ENCODE results near the gene FNDC3A.

Gene FNDC3A, protein sequence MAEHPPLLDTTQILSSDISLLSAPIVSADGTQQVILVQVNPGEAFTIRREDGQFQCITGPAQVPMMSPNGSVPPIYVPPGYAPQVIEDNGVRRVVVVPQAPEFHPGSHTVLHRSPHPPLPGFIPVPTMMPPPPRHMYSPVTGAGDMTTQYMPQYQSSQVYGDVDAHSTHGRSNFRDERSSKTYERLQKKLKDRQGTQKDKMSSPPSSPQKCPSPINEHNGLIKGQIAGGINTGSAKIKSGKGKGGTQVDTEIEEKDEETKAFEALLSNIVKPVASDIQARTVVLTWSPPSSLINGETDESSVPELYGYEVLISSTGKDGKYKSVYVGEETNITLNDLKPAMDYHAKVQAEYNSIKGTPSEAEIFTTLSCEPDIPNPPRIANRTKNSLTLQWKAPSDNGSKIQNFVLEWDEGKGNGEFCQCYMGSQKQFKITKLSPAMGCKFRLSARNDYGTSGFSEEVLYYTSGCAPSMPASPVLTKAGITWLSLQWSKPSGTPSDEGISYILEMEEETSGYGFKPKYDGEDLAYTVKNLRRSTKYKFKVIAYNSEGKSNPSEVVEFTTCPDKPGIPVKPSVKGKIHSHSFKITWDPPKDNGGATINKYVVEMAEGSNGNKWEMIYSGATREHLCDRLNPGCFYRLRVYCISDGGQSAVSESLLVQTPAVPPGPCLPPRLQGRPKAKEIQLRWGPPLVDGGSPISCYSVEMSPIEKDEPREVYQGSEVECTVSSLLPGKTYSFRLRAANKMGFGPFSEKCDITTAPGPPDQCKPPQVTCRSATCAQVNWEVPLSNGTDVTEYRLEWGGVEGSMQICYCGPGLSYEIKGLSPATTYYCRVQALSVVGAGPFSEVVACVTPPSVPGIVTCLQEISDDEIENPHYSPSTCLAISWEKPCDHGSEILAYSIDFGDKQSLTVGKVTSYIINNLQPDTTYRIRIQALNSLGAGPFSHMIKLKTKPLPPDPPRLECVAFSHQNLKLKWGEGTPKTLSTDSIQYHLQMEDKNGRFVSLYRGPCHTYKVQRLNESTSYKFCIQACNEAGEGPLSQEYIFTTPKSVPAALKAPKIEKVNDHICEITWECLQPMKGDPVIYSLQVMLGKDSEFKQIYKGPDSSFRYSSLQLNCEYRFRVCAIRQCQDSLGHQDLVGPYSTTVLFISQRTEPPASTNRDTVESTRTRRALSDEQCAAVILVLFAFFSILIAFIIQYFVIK

DNA sequence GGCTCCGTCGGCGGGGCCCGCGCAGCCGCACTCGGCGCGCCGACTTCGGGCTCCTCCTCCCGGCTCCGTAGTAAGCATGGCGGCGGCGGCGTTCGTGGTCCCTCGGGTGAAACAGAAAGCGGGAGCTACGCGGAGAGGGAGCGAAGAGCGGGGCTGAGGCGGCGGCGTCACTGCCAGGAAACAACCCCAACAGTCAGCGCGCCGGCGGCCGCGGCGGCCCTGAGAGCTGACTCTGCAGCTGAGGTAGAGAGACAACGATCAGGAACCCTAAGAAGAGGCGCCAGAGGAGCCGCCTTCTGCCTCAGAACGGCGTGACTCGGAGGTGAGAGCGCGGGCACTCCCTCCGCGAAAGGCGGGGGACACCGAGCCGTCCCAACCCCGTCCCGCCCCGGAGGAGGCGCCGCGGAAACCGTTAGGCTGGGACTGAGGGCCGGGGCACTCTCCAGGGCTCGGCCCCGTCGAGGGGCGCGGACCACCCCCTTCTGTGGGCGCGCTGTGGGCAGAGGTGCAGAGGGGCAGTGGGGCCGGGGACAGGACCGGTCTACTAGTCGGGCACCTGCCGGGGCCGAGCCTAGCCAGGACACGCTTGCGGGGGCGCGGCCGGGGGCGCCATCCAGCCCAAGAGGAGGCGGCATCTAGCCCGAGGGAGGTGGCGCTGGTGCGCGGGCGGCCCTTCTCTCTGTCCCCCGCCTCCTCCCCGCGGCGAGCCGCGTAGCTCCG is at the start of gene FNDC3A:
Gene FNDC3A (plus strand): TSS at position 57 of the 720 bp plus-strand sequence. CDS start 30,279 bp downstream, outside the sequence.
- DNase-seq = peak; percentile 56

DNA sequence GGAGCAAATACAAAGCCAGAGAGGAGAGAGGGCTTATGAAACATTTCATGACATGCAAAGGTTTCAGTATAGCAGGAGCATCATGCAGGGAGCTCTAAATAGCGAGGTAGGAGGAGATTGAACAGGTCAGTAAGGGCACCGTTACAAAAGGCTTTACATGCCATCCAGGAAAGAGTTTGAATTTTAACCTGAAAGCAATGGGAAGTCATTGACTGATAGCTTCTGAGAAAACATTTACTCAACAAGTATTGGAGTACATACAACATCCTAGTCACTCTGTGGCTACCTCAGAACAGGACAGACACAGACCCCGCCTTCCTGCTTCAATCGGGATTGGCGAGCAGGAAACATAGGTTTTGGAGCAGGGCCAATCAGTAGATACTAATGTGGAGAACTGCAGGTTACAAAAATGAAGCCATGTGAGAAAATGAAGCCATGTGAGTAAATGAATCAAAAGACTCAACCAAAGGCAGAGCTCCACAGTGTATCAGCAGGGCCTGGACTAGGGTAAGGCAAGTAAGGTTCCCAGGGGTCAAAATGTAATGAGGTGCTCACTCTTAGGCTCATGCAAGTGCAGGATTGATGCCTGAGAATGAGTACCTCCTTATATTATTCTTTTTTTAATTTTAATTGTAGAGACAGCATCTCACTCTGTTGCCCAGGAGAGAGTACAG is 46.8 kb upstream of the FNDC3A start:
- DNase-seq = no peak

DNA sequence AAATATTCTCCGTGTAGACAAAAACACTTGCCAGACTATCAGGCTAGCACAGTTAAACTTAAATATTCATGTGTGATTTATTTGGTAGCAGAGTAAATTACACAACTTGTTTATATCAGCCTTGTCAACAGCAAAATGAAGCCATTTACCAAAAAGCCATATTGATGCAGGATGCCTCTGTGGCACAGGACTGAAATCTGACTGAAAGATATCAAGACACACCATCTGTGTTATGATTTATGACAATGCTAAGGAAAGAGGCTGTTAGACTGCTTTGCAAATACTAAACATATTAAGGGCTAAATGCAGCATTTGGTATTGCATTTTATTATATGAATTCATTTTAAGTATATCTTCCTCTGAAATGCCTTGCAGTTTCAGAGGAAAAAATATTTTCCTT is 44.8 kb upstream of the FNDC3A start:
- no peak for DNase-seq

DNA sequence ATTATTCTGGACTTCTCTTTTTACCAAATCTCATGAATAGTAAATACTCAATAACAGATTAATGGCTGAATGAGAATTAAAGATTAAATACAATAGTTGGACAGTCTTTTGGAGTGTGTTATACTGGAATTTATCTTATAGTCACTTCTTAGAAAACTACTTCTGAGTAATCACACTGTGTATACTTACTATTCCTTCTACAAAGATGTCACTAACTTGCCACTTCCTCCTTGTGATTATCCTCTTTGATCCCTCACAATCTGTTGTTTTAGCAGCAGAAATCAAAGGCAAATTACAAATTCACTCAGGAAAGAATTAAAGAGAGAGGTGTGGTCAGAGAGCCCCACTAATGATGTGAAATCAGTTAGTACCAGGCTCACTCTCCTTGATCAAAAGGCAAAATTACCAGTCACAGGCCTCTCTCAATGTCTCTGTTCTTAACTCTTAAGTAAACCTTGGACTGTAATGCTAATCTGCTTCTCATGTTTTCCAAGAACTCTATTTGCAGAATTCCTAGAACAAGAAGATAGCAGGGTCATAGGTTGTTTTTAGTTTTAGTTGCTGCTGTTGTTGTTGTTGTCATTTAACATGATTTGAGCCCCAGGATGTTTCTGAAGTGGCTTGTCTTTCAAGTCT is 37.3 kb upstream of the FNDC3A start:
- no peak for DNase-seq

DNA sequence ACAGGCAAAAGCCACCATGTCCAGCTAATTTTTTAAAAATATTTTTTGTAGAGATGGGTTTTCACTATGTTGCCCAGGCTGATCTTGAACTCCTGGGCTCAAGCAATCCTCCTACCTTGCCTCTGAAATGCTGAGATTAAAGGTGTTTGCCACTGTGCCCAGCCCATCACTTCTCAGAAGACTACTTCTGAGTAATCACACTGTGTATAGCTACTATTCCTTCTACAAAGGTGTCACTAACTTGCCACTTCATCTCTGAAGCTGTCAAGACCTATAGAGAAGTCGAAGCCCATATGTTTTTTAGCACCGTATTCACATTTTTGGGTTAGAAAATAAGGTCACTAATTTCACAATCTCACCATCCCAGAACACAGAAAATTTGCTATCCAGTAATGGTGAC is 36.0 kb upstream of the FNDC3A start:
- no peak for DNase-seq

DNA sequence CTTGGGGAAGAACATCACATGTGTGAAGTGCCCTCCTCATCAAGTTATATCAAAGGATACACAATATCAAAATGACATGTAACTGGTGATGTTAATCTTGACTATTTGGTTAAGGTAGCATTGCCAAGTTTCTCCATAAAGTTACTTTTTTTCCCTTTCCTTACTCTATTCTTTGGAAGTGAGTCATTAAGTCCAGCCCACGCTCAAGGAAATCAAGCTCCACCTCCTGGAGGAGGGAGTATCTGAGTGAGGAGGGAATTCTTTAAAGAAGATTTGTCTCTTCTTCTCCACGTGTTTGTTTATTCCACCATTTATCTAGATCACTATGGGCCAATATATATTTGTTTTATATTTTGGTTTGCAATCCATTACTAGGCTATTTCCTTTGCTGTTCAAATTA is 33.6 kb upstream of the FNDC3A start:
- no peak for DNase-seq

DNA sequence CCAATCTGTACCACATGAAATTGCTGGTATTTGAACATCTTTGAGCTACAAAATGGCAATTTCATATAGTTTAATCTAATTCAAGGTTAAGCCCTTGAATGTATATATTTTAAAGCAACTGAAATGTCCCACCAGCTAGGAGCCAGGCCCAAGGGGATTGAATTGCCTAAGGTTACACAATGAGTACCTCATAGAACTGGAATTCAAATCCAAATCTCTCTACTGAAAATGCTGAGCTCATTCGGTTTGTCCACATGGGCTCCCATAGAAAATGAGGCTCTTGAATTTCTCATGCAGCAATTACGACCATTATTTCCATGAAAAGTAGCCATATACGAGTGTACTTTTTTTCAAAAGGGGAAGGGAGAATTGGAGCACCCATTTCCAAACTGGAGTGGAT is 31.5 kb upstream of the FNDC3A start:
- DNase-seq = no peak

DNA sequence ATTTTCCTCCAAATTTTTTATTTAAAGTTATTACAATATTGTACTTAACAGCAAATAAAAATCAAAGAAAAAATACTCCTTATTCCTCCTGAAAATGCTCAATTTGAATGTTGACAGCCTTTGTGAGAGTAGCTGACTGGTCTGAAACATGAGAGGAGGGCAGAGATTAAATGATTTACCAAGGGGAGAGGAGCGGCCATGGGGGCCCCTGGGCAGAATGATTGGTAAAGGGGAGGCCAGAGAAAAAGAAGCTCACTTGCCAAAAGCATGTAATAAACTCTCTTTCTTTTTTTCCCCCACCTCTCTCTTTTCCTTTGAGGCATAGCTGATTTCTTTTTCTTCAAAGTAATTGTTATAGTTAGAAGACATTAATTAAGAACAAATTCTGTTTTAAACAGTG is 30.1 kb upstream of the FNDC3A start:
- DNase-seq = no peak

DNA sequence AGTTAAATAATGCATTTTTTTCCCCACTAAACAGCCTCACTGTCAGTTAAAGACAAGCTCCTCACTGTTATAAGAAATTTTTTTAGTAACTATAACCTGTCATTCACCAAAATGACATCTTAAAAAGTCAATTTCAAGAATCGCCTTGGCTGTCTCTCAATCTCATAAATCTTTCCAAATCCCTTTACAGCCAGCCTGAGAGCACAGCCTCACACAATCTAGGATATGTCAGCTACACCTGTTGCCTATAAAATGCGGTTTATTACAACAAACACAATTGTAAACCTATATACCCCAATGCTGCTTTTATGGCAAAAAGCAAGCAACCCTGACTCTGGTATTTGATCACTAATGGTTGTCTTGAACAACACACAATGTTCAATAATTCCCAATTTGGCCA is 29.5 kb upstream of the FNDC3A start:
- no peak for DNase-seq

DNA sequence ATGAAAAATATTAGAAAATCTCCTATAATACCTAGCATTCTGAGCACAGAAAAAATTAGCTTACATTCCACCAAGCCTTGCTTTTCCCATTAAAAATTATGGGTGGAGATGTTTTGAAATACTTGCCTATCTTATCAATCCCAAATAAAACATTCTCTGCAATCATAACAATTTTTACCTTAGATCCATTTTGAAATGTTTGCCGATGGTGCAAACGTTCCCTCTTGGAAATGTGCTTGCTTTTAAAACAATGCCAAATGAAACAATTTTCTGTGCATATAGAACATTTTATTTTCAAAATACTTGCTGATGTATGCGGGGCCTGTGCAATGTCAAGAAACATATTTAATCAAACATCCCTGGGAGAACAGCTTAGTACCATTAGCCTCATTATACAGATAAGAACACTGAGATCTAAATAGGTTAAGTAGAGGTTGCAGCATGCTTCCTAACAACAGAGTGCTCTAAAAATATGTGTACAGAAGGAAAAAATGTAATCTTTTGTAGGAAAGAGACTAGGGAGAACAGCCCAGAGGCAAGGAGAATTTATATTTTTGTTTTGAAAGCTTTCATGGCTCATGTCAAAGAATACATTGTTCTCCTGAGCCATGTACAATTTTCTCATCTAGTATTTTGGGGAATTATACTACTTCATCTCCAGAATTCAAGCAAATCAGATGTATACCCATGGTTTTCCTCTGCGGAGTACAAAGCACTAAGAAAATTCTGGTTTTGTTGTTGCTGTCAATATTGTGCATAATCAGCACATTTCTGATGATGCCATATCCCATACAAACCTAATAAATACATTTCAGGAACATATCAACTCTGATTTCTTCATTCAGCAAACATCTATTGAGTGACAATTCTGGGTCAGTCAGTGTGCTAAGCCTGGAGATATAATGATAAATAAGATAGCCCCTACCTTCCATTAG is 25.9 kb upstream of the FNDC3A start:
- no peak for DNase-seq

DNA sequence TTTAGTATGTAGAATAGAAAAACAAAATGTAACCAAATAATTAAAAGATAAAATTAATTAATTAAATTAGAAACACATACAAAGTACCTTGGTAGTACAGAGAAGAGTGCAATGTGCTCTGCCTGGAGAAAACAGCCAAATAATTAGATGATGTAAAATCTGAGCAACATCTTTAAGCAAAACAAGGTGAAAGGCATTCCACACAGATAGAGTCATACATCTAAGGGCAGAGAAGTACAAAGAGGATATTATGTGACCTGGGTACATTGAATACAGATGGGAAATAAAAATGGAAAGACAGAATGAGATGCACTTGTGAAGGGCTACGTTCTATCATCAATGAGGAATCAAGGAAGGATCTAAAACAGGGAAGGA is 25.2 kb upstream of the FNDC3A start:
- no peak for DNase-seq

DNA sequence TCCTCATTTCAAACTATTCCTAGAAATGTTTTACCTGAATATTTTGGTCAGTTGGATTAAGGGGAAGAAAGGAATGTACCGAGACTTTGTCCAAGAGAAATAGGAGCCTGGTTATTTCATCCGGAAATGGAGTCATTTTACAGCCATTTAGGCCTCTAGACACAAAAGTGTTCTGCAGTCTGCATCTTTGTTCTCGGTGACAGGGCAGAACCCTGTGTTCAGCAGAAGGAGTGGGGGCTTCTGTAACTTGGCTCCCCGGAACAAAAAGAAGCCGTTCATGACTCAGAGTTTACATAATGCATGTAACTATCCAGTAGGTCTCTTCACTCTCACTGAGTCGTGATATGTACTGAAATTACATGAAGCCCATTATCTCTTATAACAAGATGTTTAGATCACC is 21.6 kb upstream of the FNDC3A start:
- no peak for DNase-seq

DNA sequence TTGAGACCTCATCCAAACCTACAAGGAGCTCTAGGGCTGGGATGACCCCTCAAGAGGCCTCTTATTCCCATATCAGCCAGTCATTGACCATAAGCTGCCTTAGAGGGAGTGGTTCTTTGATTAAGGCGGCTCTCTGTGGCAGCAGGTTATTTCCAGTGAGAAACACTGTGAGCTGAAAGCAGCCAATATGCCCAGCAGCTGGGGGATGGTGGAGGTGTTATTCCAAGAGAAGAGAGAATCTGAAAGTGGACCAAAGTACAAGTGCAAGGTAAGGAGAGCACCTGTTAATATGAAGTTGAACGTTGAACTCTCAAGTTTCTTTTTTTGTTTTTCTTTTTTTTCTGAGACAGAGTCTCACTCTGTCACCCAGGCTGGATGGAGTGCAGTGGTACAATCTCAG is 20.2 kb upstream of the FNDC3A start:
- DNase-seq = no peak

DNA sequence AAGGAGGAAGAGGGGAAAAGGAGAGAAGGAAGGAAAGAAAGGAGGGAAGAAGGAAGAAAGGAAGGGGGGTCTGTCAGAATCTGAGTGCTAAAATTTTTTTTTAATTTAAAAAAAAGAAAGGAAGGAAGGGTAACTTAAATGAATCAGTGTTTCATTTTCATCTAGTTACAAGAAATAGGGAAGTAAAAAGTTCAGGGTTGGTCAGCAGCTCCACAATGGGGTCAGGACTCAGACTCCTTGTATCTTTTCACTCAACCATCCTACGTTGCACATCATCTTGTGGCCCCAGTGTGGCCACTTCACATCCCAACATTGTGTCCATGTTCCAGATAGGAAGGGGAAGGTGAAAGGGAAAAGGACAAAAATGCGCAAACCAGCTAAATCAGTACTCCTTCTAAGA is 14.3 kb upstream of the FNDC3A start:
- DNase-seq = no peak

DNA sequence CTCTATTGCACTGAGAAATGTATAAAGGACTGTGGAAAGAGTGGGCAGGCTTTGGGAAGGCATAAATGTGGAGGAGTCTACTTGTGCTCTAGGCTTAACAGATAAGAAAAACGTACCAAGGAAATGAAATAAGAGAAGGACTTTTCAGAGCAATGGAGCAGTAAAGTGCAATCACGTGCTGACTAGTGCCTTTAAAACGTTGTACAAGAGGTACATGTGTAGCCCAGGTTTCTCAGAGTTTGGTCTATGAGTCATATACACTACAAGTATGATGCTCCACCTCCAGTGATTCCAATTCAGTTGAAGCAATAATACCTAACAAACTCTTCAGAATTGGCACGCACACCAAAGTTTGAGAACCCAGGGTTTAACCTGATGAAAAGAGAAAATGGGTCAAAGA is 13.4 kb upstream of the FNDC3A start:
- DNase-seq = no peak

DNA sequence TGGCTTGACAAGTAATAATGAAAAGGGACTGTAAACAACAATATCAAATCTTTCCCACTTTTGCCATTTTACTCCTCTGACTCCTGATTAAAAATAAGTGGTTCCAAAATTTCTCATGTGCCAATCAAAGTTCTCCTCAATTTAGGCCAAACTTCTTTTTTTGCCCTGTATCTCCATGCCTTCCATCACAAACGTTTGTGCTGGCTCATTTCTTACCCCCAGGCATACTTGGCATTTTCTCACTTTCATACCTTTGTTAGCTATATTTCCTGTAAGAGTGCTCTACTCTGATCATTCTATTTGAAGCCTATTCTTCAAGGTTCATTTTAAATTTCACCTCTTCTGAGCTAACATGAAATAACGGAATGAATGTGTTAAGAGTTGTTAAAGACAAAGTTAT is 10.0 kb upstream of the FNDC3A start:
- no peak for DNase-seq

DNA sequence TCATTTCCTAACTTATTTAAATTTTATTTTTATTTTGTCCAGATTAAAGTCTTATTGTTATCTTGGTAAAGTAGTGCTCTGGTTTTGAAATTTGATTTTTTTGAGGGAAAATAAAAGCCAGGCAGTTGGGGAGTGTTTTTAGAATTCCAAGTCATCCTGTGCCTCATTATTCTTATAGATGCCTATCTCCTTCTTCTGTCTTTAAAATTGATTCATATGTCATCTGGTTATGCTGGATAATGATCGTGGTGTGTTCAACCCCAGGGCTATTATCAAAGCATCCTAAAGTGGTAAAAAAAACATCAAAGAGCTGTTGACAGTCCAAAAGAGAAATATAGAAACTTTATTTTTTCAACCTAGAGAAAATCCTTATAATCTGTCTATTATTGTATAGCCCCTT is 6.0 kb upstream of the FNDC3A start:
- DNase-seq = no peak

DNA sequence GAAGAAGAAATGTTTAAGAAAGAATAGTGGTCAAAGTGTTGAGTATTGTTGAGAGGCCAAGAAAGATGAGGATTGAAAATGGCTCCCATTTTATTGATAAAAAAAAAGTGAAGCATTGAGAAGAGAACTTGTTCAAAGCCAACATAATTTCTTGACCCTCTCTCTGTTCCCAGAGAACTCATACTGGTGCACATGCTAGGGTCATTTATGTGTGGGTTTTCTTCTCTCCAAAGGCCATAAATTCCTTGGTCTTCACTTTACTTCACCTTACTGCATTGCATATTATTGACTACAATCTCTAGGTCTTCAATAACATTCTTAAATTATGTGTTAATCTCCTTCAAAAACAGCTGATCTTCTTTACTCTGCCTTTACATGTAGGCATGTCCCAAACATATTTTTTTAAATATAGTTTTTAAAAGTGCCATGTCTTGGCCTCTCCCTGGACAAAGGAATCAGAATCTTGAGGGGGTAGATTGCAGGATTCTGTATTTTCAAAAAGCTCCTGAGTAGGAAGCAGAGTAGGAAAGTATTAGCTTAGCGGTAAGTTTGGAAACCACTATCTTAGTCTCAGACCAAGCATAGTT is 1.8 kb upstream of the FNDC3A start:
- no peak for DNase-seq

DNA sequence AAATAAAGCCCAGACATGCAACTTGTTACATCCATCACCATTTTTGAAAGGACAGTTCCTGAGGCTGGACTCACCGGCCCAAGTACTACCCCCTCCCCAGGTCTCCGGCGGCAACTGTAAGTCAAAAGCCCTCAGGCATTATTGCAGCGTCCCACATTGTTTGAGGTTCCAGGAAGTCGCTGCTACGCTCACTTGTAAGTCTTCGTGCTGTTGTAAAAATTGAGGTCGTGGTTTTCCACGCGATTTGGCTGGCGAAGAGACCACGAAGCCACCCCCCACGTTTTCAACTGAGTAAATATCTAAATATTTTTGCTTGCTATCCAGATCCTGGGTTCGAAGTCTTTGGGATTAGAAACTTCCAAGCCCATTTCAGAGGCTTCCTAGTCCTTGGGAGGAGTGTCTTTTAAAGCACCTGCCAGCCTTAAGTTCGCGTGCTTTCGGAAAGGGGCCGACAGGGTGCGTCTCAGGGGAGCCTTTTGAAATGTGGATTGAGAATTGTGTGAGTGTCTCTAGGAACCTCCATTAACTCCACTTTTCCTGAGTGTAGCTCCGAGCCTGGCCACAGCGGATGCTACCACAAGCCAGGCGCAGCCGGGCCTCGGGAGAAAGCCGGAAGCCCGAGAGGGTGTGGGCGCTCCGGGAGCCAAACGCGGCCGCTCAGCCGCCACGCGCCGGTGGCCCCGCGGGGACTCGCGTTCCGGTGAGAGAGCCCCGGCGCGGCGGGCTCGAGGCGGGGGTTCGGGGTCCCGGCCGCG is 434 bp upstream of the FNDC3A start:
- DNase-seq = peak; percentile 56

Data from NCI-H1105 treated with DMSO at 0.1 percent for 48 hours (cell line).